Upper lobe of right lung (tissue), 1 donor: ENCODE measurements around the gene ING3. TPM values are rescaled to one million over a fixed set of nuclear protein-coding genes. Genes with fewer than 3 reads are reported as not detected.

ENCODE experiments used
- ATAC-seq: fragments of 200-7000 bp; cut with Tn5 transposase; one replicate; pipeline ENCODE4 v1.9.1; 2020; ENCODE audit warnings: mild to moderate bottlenecking, moderate library complexity
- DNase-seq: peaks from one replicate; pipeline ENCODE4 v3.0.0-alpha.2; 2020
- H3K27ac ChIP-seq: fragments of 200-600 bp; one replicate; pipeline ENCODE4 v1.8.0; 2022
- H3K27me3 ChIP-seq: fragments of 200-600 bp; one replicate; pipeline ENCODE4 v1.8.0; 2022; ENCODE audit warnings: mild to moderate bottlenecking
- H3K36me3 ChIP-seq: fragments of 200-600 bp; one replicate; pipeline ENCODE4 v1.8.0; 2022
- H3K4me1 ChIP-seq: fragments of 200-600 bp; one replicate; pipeline ENCODE4 v1.8.0; 2022
- H3K4me3 ChIP-seq: fragments of 200-600 bp; one replicate; pipeline ENCODE4 v1.8.0; 2022; ENCODE audit warnings: mild to moderate bottlenecking
- H3K9me3 ChIP-seq: fragments of 200-600 bp; one replicate; pipeline ENCODE4 v1.8.0; 2022
- intact Hi-C: fragments of 100-400 bp; cut with DNase I; formaldehyde crosslinking; loops from one replicate; pipeline ENCODE4 v1.11.0; 2022
- total RNA-seq: library from RNA; stranded (reverse); fragmentation: NEBNext Ultra II Directional; extraction: Animal tissue kit (Norgen Biotek cat#: 25700); gene quantifications from one replicate; pipeline ENCODE4 v1.2.1, GENCODE V29; 2021
- TF ChIP-seq, protein P1 (sequence below): fragments of 200-600 bp; IDR thresholded peaks from one replicate; pipeline ENCODE4 v1.8.0; 2022; ENCODE audit warnings: antibody characterized with exemption
- donor health status: DM: no; HTN: yes; CAD: no; lungs with severe emphysema.

ING3 gene
- total RNA-seq, 1 donor from 2014 or later: 17.9 TPM

DNA sequence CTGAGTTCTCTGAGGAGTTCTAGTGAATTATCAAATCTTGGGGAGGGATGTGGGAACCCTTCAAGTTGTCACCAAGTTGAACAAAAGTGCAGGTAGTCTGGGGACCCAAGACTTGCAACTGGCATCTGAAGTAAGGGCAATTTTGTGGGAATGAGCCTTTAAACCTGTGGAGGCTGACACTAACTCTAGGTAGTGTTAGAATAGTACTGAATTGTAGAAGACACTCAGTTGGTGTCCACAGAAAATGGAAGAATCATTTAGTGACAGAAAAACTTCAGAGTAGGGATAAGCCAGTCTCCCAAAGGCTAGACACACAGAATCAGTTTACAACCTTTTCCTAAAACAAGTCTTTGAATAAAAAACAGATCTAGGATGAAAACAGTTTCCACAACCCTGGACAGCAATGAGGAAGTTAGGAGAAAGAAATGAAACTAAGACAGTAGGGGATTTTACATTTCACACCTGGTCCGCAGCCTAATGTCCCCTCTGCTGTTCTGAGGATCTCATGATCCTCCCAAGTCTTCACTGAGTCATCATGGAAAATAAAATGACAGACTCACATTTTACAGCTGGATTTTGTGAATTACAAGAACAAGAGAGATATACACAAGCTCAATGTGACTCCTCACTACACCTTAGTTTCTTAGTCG lies 23.0 kb upstream of the ING3 start:
- Histone ChIP-seq H3K9me3 (no peaks in the 10 kb centered on the region), H3K27ac (no peak overlapping the region), H3K36me3 (no peaks in the 10 kb centered on the region), H3K4me1 (no peaks in the 10 kb centered on the region), H3K27me3 (no peaks in the 10 kb centered on the region), H3K4me3 (no peak overlapping the region)
- intact Hi-C loops: no loop called here
- ATAC-seq: no peak
- TF ChIP-seq, protein P1, sequence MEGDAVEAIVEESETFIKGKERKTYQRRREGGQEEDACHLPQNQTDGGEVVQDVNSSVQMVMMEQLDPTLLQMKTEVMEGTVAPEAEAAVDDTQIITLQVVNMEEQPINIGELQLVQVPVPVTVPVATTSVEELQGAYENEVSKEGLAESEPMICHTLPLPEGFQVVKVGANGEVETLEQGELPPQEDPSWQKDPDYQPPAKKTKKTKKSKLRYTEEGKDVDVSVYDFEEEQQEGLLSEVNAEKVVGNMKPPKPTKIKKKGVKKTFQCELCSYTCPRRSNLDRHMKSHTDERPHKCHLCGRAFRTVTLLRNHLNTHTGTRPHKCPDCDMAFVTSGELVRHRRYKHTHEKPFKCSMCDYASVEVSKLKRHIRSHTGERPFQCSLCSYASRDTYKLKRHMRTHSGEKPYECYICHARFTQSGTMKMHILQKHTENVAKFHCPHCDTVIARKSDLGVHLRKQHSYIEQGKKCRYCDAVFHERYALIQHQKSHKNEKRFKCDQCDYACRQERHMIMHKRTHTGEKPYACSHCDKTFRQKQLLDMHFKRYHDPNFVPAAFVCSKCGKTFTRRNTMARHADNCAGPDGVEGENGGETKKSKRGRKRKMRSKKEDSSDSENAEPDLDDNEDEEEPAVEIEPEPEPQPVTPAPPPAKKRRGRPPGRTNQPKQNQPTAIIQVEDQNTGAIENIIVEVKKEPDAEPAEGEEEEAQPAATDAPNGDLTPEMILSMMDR: no peak
- DNase-seq: no peak

DNA sequence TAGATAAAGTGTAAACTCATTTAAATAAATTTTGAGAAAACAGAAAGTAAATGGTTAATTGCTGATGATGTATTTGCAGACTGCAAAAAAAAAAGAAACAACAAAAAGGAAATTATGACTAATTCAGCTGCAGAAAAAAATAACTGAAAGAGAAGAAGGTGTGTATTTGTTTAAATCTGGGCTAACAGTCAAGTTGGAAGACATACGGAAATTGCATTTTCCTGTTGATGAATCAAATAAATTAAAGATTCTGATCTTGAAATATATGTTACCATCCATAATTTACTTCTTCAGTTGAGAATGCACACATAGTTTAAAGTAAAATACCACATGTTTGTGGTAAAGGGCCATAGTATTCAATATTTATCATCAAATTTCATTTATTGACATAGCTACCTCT lies 19.3 kb upstream of the ING3 start:
- H3K27ac ChIP-seq: no peak overlapping the region
- TF ChIP-seq, protein P1: no peak
- H3K4me3 ChIP-seq: no peak overlapping the region
- no peaks in the 10 kb centered on the region for H3K4me1 ChIP-seq
- intact Hi-C loops: no loop called here
- no peaks in the 10 kb centered on the region for H3K36me3 ChIP-seq
- H3K9me3 ChIP-seq: no peaks in the 10 kb centered on the region
- ATAC-seq (no peak), DNase-seq (no peak)
- H3K27me3 ChIP-seq: no peaks in the 10 kb centered on the region

DNA sequence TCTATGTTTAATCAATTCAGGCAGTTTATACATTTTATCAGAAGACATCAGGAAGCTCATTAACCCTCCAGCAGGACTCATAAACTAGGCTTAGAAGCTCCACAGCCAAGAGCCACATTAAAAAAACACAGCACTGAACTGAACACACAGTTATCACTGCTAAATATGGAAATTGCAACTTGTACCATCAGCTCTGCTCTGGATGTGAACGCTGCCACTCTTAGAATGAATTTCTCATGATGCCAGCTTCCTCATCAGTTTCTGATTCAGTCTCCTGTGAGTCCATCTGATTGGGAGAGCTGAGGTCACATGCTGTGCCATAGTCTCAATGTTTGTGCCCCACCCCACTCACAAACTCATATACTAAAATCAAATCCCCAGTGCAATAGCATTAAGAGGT lies 17.1 kb upstream of the ING3 start:
- Histone ChIP-seq H3K27me3 (no peaks in the 10 kb centered on the region), H3K4me3 (no peak overlapping the region), H3K27ac (no peak overlapping the region), H3K4me1 (no peaks in the 10 kb centered on the region), H3K9me3 (no peaks in the 10 kb centered on the region), H3K36me3 (no peaks in the 10 kb centered on the region)
- ATAC-seq: peak; percentile 20
- DNase-seq: no peak
- TF ChIP-seq, protein P1: no peak
- intact Hi-C loops: no loop called here

DNA sequence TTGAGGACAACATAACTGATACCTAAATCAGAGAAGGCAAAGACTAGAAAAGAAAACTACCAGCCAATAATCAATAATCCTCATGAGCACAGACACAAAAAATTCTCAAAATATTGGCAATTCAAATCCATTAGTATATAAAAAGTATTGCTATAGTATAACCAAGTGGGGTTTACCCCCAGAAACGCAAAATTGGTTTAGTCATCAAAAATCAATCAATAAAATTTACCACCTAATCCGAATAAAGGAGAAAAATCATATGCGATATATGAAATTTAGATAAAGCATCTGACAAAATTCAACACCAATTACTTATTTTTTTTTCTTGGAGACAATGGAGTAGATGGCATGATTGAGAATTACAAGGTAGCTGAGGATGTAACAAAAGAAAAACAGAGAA lies 11.2 kb upstream of the ING3 start:
- TF ChIP-seq, protein P1: no peak
- intact Hi-C loops: no loop called here
- H3K4me1 ChIP-seq: no peaks in the 10 kb centered on the region
- no peak overlapping the region for H3K27ac ChIP-seq
- ATAC-seq (no peak), DNase-seq (no peak)
- no peaks in the 10 kb centered on the region for H3K36me3 ChIP-seq
- no peak overlapping the region for H3K4me3 ChIP-seq
- no peaks in the 10 kb centered on the region for H3K9me3 ChIP-seq
- no peaks in the 10 kb centered on the region for H3K27me3 ChIP-seq

DNA sequence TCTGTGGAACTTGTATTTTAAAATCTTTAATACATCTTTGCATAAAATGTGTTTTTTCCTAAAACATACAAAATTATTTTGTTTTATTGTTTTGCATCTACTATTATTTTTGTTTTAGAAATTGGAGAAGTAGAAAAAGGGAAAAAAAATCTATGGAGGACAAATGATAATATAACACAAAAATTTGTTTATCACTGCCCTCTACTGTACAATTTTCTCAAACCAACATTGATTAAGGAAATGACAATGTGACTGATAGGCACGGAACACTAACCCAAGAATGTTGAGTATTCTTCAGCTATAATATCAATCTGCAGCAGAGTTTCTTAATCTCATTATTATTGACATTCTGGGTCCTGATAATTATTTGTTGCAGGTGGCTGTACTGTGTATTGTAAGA lies 9.5 kb upstream of the ING3 start:
- ATAC-seq: peak; percentile 67
- intact Hi-C loops: loop anchor here (5.0 kb wide), 1 partner anchor 134 kb away; no protein-coding TSS in a partner anchor
- Histone ChIP-seq H3K4me1 (no peaks in the 10 kb centered on the region), H3K27ac (no peak overlapping the region), H3K36me3 (no peaks in the 10 kb centered on the region), H3K27me3 (no peaks in the 10 kb centered on the region), H3K4me3 (no peak overlapping the region), H3K9me3 (no peaks in the 10 kb centered on the region)
- no peak for DNase-seq
- TF ChIP-seq, protein P1: peak; percentile 47

DNA sequence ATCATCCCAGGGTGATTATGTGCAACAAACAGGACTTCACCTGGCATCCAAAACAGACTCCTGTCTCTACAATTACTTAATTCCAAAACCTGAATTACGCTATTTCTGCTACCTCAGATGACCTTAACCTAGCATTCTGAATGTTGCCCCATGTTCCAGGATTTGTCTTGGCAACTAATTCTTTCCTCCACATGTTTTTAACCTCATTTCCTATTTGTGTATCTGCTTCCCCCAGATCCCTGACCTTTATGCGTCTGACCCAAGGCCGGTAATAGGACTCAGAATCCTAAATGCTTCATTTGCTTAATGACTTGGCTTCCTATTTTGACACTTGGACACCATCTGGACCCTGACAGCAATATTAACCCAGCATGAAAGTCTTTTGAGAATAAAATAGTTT lies 8.7 kb upstream of the ING3 start:
- no peak overlapping the region for H3K27ac ChIP-seq
- intact Hi-C loops: loop anchor here (5.0 kb wide), 1 partner anchor 135 kb away; no protein-coding TSS in a partner anchor

More for the DNA sequence above, 8.7 kb upstream of the ING3 start:
- no peaks in the 10 kb centered on the region for H3K9me3 ChIP-seq
- ATAC-seq (no peak), DNase-seq (no peak)
- H3K36me3 ChIP-seq: no peaks in the 10 kb centered on the region
- no peak overlapping the region for H3K4me3 ChIP-seq
- no peaks in the 10 kb centered on the region for H3K4me1 ChIP-seq
- no peaks in the 10 kb centered on the region for H3K27me3 ChIP-seq
- TF ChIP-seq, protein P1: no peak
